Pancreas (tissue), 10 donors: ENCODE data around the gene CD40. TPM values are rescaled to one million over a fixed set of nuclear protein-coding genes. Genes with fewer than 3 reads are reported as not detected.

Experiments
- ATAC-seq, 4 donors: fragments of 200-7000 bp; cut with Tn5 transposase; one replicate each; pipeline versions ENCODE4 v1.8.0 to v1.9.1; 2020; ENCODE audit warnings: mild to moderate bottlenecking in 4 of 4, moderate library complexity in 4 of 4
- DNase-seq, 6 donors: peaks; one replicate each; pipeline ENCODE4 v3.0.0-alpha.2; 2020
- FAIRE-seq: peaks from 2 replicates; lab custom pipeline; 2012; peaks lifted over from hg19 to GRCh38; lab: Jason Lieb, UNC
- H3K27ac ChIP-seq, 4 donors: fragments of 200-600 bp; sonication (generic); 1 replicate in 3 of 4; 2 replicates in 1 of 4; pipeline versions ENCODE4 v1.5.0 to v1.8.0; 2020
- H3K27me3 ChIP-seq, 4 donors: fragments of 200-600 bp; one replicate each; pipeline ENCODE4 v1.8.0; 2021
- H3K36me3 ChIP-seq, 3 donors: fragments of 200-600 bp; sonication (generic) in 1 of 3; one replicate each; pipeline versions ENCODE4 v1.5.0 to v1.8.0; 2020 to 2021
- H3K4me1 ChIP-seq, 3 donors: fragments of 200-600 bp; one replicate each; pipeline ENCODE4 v1.8.0; 2021
- H3K4me3 ChIP-seq, 4 donors: fragments of 200-600 bp; sonication (generic) in 2 of 4; one replicate each; pipeline versions ENCODE4 v1.5.0 to v1.8.0; 2020 to 2021
- H3K9me3 ChIP-seq, 4 donors: fragments of 200-600 bp; one replicate each; pipeline ENCODE4 v1.8.0; 2021
- WGBS, 2 donors: extraction: QIAGEN DNeasy Blood & Tissue Kit; methylation state at CpG; one replicate each; pipeline ENCODE4 v1.1.7; 2013; 5-methylcytosine and 5-hydroxymethylcytosine counted together
- intact Hi-C, 3 donors: fragments of 100-400 bp; cut with DNase I; formaldehyde crosslinking; loops; one replicate each; pipeline versions ENCODE4 v1.11.1 to v1.14.2; 2022
- polyA plus RNA-seq, 2 donors: library from polyadenylated mRNA; stranded (reverse); fragments of 200-250 nt; gene quantifications; one replicate each; pipeline ENCODE4 v1.2.3, GENCODE V29; 2013
- total RNA-seq, 6 donors: library from RNA; stranded (reverse); fragmentation: NEBNext Ultra II Directional in 4 of 6; extraction: Animal tissue kit (Norgen Biotek cat#: 25700) in 4 of 6; gene quantifications; one replicate each; pipeline versions ENCODE4 v1.2.1 to v1.2.4, GENCODE V29; 2021 to 2023
- TF ChIP-seq, protein P1 (sequence below), 4 donors: fragments of 200-600 bp; sonication (generic) in 3 of 4; IDR thresholded peaks; one replicate each; pipeline versions ENCODE4 v1.5.0 to v1.8.0; 2021; ENCODE audit warnings: antibody characterized with exemption in 4 of 4
- donor health status: healthy with polysubstance abuse.
- donor health status: DM: no; HTN: no; CAD: no; lungs with moderate emphysema.
- donor health status: DM: no; HTN: no; CAD: no.
- donor health status: control.
- donor health status: control.
- donor health status: Bipolar disorder and iron deficiency.
- donor health status: DM: yes; HTN: yes; CAD: no.
- donor health status: DM: no; HTN: no; CAD: no.
- donor health status: DM: no; HTN: no; CAD: no.
- donor health status: DM: yes; HTN: yes; CAD: no.

Gene CD40
- total and polyA plus RNA-seq, 8 donors, result 8.4 to 20.8 (median 9.7) TPM

DNA sequence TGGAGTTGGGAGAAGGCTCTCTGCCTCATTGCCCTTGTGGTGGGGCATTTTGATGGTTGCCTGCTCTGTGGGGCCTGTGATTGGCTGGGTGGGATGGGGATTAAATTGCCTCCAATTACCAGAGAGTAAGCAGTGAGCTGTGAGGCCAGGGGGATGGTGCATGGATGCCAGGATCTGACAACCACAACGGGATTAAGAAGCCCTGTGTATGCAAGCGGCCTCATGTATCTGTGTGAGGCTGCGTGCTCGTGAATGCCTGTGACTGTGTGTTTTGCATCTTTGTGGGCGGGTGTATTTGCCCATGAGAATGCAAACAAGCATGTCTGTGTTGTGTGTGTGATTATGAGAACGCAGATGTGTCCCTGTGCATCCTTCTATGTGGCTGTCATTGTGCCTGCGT is 46.1 kb downstream of the CD40 start:
- no peak overlapping the region for H3K4me3 ChIP-seq
- intact Hi-C loops, result no loop called here
- H3K27ac ChIP-seq, result no peak overlapping the region
- DNase-seq, result no peak
- peaks cover 0 to 4% (median 0%) of the 10 kb centered on the region in 4 donors for H3K27me3 ChIP-seq
- 56 to 58% methylated on average over 7 of the region's 7 CpGs for WGBS, 2 donors
- TF ChIP-seq, protein P1, sequence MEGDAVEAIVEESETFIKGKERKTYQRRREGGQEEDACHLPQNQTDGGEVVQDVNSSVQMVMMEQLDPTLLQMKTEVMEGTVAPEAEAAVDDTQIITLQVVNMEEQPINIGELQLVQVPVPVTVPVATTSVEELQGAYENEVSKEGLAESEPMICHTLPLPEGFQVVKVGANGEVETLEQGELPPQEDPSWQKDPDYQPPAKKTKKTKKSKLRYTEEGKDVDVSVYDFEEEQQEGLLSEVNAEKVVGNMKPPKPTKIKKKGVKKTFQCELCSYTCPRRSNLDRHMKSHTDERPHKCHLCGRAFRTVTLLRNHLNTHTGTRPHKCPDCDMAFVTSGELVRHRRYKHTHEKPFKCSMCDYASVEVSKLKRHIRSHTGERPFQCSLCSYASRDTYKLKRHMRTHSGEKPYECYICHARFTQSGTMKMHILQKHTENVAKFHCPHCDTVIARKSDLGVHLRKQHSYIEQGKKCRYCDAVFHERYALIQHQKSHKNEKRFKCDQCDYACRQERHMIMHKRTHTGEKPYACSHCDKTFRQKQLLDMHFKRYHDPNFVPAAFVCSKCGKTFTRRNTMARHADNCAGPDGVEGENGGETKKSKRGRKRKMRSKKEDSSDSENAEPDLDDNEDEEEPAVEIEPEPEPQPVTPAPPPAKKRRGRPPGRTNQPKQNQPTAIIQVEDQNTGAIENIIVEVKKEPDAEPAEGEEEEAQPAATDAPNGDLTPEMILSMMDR (IDR thresholded peaks at IDR 0.05), result no peak
- H3K4me1 ChIP-seq, result no peaks in the 10 kb centered on the region
- no peak for ATAC-seq
- no peaks in the 10 kb centered on the region for H3K9me3 ChIP-seq
- FAIRE-seq, result no peak
- H3K36me3 ChIP-seq, result no peaks in the 10 kb centered on the region

DNA sequence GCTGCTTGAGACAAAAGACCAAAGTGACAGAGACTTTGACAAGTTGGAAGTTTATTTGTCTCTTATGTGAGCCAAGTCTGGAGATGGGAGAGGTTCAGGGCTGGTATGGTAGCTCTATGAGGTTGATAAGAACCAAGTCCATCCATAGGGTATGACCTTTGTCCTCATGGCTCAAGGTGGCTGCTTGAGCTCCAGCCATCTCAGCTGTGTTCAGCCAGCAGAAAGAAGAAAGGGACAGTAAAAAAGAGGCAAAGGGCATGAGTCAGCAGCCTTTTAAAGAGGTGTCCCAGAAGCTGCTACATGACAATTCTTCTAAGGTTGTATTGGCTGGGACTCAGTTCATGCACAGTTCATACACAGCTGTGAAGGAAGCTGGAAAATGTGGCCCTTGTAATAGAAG is 49.0 kb downstream of the CD40 start:
- FAIRE-seq (no peak), DNase-seq (no peak), ATAC-seq (no peak)
- TF ChIP-seq, protein P1 (IDR thresholded peaks at IDR 0.05), result no peak
- Histone ChIP-seq H3K36me3 (no peaks in the 10 kb centered on the region), H3K27me3 (peaks cover 0 to 4% (median 0%) of the 10 kb centered on the region in 4 donors), H3K4me3 (no peak overlapping the region), H3K4me1 (no peaks in the 10 kb centered on the region), H3K27ac (no peak overlapping the region), H3K9me3 (no peaks in the 10 kb centered on the region)
- intact Hi-C loops, result no loop called here

DNA sequence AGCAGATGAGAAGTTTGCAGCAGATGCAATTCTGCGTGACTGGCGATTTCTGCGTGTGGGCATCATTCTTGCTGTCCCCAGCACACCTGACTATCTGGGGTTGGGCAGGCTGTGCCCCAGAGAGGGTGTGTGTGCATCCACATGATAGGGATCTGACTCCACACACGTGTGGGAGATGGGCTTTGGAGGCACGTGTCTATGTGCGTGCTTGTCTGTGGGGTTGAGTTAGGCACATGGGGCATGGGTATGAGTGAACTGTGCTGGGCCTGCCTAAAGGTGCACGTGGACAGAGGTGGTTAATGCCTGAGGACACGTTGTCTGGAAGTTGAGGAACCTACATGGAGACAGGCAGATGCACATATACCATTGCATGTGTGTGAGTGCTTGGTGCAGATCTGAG is 50.3 kb downstream of the CD40 start:
- WGBS, 2 donors, result 46 to 47% methylated on average over 8 of the region's 8 CpGs
- ATAC-seq (no peak), FAIRE-seq (no peak), DNase-seq (no peak)
- Histone ChIP-seq H3K36me3 (no peaks in the 10 kb centered on the region), H3K4me3 (no peak overlapping the region), H3K4me1 (no peaks in the 10 kb centered on the region), H3K27me3 (peaks cover 0 to 6% (median 0%) of the 10 kb centered on the region in 4 donors), H3K27ac (no peak overlapping the region), H3K9me3 (no peaks in the 10 kb centered on the region)
- intact Hi-C loops, result no loop called here
- TF ChIP-seq, protein P1 (IDR thresholded peaks at IDR 0.05), result no peak

DNA sequence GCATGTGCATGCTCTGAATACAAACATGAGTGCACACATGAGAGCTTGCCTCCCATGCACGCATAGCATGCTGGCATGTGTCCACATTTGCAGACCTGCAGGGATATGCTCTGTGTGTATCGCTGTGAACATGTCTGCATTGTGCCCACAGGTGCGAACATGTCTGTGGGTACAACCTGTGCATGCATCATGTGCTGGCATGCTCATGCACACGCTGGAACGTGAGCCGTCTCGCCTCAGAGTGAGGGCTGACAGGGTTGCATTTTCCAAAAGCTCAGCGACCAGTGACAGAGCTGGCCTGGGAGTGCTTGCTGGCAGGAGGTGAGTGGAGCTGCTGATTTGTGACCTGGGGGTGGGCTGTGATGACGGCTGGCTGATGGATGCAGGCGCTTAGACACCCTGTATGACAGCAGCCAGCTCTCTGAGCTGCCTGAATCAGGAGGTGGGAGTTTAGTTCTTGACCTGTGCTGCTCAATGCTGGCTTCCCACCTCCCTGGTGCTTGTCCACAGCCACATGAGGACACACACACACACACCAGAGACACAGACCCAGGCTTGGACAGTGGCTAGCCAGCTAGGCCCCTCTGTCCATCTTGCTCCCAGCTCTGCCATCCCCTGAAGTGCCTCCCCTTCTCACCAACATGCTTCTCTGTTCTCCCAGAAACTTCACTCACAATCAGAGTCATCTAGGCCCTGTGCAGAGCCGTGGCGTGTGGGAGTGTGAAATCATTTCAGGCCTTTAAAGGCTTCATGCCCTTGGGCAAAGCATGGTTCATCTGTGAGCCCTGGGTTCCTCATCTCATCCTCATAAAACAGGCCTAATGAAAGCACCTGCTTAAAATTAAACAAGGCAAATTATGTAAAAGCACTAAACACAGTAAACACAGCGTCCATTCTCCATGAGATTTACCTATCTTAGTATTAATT is 51.4 kb downstream of the CD40 start:
- TF ChIP-seq, protein P1 (IDR thresholded peaks at IDR 0.05), result no peak
- no peaks in the 10 kb centered on the region for H3K36me3 ChIP-seq
- no peak overlapping the region for H3K27ac ChIP-seq
- ATAC-seq (no peak), DNase-seq (no peak), FAIRE-seq (no peak)
- intact Hi-C loops, result no loop called here
- H3K27me3 ChIP-seq, result peaks cover 0 to 15% (median 2%) of the 10 kb centered on the region in 4 donors
- WGBS, 2 donors, result 59 to 67% methylated on average over 13 of the region's 13 CpGs
- no peaks in the 10 kb centered on the region for H3K4me1 ChIP-seq
- no peaks in the 10 kb centered on the region for H3K9me3 ChIP-seq
- no peak overlapping the region for H3K4me3 ChIP-seq

DNA sequence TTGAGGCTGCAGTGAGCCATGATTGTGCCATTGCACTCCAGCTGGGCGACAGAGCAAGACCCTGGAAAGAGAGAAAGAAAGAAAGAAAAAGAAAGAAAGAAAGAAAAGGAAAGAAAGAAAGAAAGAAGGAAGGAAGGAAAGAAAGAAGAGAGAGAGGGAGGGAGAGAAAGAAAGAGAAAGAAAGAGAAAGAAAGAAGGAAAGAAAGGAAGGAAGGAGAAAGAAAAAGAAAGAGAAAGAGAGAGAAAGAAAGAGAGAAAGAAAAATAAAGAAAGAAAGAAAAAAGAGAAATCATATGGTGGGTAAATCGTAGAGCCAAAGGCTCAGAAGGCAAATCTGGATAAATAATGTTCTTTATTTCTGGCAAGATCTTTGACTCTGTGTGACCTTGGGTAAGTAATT is 53.4 kb downstream of the CD40 start:
- WGBS, 2 donors, result 45 to 47% methylated on average over 2 of the region's 2 CpGs
- ATAC-seq (no peak), FAIRE-seq (no peak), DNase-seq (no peak)
- no peaks in the 10 kb centered on the region for H3K36me3 ChIP-seq
- H3K9me3 ChIP-seq, result no peaks in the 10 kb centered on the region
- H3K27ac ChIP-seq, result no peak overlapping the region
- no peaks in the 10 kb centered on the region for H3K4me1 ChIP-seq
- TF ChIP-seq, protein P1 (IDR thresholded peaks at IDR 0.05), result no peak
- peaks cover 0 to 15% (median 2%) of the 10 kb centered on the region in 4 donors for H3K27me3 ChIP-seq
- no peak overlapping the region for H3K4me3 ChIP-seq
- intact Hi-C loops, result no loop called here
